Iris pigment epithelial cell (primary cell): ENCODE results near the gene RBM15B.
"Not testable (repeated sequence)": the region's sequence is repeated elsewhere in the genome, so short reads cannot be mapped to it uniquely, and the experiment has no call there.

Source experiments
- DNase-seq: peaks from one replicate; pipeline ENCODE4 v3.0.0-alpha.2; 2011; ENCODE audit warnings: low read depth

RBM15B gene

DNA sequence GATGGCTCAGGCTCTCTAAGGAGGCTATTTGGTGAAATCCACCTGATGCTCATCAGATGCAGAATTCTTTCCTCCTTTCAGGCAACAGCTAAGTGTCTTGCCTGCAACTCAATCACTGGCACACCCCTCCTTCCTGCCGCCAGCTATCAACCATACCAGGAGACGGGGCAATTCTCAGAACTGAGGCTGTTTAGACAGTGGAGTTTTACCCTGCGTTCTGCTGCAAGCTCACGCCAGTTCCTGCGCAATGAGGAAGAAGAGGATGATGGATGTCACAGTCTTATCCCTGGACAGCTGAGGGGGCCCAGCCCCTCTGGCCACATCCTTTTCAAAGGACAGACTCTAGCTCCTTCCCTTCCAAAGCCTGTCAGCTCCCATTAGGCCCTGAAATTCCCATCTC, 13.0 kb upstream of the RBM15B start:
- DNase-seq: no peak

GRCh38 chr3:51378726-51379125, 12.4 kb upstream of the RBM15B start:
- DNase-seq: no peak

DNA sequence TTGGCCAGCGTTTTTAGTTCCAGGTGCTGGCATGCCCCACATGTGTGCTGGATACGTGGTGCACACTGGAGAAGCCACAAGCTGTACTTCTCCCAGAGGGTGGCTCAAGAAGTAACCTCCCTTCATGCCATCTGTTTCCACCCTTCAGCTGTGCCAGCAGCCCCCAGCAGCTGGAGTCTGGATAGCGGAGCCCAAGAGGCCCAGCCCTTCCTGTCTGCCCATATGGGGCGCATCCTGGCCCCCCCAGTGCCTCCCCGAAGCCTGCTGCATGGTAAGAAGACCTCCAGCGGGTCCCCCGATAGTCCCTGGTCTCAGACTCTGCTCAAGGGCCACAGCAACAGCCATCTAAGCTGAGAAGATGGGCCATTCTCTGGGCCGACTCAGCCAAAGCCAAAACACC, 11.8 kb upstream of the RBM15B start:
- no peak for DNase-seq

GRCh38 chr3:51379746-51380455, 11.2 kb upstream of the RBM15B start:
- no peak for DNase-seq

GRCh38 chr3:51380601-51381332, 10.3 kb upstream of the RBM15B start:
- no peak for DNase-seq

GRCh38 chr3:51381333-51381705, 9.8 kb upstream of the RBM15B start:
- DNase-seq: no peak

DNA sequence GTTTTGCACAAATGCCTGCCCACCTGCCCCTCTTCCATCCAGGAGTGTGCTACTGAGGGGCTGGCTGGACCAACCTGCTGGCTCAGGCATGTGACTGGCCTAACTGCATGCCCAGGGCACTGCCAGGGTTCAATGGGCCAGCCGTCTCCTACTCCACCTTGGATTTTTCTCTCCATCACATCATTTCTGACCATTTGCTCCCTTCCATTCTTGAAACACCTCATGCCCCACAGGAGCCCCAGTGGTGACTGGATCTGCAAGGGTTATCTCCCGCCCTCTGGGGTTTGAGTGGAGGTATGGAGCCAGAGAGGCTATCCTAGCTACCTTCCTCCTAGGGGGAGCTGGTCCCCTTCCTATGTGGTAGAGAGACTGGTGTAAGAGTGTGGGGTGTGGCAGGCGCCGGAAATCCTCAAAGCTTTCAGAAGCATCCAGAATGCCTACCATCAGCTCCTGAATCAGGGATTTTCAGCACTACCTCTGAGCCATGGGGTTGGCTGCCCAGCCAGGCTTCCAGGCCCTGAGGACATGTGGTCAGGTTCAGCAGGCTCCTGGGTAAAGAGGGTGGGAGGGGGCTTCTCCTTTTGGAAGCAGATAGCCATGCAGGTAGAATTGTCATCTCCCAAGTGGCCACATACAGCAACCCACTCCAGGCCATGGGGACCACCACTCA, 8.9 kb upstream of the RBM15B start:
- DNase-seq: no peak

- no peak for DNase-seq
Measured at GRCh38 chr3:51382947-51383578, 8.0 kb upstream of the RBM15B start.

DNA sequence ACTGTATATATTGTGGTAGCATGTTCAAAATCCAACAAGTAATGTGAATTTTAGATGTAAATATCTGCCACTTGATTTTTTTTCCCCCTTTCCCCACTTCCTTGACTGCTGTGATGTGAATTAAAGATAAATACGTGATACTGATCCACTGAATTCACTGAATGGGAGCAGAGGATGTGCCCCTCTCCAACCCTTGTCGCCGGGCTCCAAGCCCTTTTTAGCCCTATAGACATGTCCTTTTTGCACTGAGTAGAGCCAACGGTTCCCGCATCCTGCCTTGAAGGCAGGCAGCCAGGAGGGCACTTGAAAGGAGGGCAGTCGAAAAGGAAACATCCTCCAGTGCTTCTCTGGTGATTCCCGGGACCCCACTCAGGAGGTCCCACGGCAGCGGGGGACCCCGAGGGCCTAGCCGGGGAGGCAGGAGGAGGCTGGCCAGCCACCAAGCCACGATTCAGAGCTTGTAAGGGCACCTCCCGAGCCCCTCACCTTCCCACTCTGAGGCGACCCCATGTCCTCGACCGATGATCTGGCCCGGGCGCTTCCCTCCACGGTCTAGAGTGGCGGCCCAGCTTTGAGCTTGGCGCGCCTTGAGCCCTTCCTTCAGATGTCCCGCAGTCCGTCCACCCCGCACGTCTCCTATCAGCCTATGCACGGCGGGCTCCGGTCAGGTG, 6.9 kb upstream of the RBM15B start:
- DNase-seq: no peak

- DNase-seq: peak; percentile 99
Measured at GRCh38 chr3:51384726-51385473, 6.2 kb upstream of the RBM15B start, which contains the start of gene MANF. MANF (plus strand) TSS chr3:51385291; CDS start chr3:51385343, 52 bp downstream.

DNA sequence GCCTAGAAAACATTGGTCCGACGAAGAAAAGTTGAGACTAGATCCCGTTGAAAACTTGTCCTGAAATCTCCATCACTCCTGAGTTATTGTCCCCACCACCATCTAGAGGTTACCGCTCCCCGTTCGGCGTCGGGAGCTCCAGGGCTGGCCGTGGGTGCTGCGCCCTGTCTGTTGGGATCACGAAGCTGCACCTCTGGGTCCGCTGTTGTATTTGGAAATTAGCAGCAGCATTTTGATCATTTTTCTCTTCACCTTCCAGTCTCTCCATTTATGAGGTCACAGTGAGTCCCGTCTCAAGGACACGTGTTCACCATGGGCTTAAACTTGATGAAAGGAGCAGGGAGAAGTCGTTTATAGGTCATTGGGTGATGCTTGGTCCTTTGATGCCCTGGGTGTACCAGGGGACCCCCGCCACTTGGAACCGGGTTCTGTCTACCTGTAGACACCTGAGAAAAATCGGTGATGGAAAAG, 5.4 kb upstream of the RBM15B start:
- DNase-seq: no peak

- DNase-seq: no peak
Measured at GRCh38 chr3:51386159-51386851, 4.8 kb upstream of the RBM15B start.

DNA sequence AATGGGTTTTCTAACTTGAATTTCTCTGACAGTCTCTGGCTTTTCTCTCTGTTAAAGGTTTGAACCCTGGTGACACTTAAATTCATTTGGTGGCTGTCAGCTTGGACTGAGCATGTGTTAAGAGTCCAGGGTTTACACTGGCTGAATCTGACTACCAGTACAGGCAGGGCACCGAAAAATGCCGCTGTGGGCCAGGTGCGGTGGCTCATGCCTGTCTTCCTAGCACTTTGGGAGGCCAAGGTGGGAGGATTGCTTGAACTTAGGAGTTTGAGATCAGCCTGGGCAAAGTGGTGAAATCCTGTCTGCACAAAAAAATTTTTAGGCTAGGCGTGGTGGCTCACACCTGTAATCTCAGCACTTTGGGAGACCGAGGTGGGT, 4.2 kb upstream of the RBM15B start:
- DNase-seq: no peak

GRCh38 chr3:51387281-51387680, 3.8 kb upstream of the RBM15B start:
- not testable (repeated sequence) for DNase-seq

DNA sequence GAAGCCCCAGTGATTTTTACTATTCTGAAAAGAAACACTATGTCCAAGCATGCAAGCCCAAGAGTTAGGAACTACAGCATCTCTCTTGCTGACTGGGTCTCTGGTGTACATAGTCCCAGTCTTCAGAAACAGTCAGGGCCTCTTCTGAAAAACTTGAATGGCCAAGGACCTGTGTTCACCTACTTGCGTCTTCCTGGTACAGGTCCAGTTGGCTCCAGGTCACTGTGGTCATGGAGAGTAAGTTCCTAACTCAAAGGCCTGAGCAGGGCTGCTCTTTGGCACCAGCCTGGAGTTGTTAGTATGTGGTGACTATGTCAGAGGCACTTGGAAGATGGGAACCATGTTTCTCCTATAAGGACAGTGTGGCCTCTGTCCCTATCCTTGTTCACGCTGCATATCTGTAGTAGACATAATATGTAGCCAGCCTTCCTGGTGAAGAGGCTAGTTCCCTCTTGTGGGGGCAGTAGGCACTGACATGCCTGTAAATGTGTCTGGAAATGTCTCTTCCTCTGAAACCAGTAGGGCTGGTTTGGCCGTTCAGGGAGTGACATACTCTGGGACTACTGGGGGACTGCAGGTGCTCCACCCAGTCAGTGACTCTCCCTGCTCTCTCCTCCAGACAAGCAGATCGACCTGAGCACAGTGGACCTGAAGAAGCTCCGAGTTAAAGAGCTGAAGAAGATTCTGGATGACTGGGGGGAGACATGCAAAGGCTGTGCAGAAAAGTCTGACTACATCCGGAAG, 2.6 kb upstream of the RBM15B start:
- no peak for DNase-seq

DNA sequence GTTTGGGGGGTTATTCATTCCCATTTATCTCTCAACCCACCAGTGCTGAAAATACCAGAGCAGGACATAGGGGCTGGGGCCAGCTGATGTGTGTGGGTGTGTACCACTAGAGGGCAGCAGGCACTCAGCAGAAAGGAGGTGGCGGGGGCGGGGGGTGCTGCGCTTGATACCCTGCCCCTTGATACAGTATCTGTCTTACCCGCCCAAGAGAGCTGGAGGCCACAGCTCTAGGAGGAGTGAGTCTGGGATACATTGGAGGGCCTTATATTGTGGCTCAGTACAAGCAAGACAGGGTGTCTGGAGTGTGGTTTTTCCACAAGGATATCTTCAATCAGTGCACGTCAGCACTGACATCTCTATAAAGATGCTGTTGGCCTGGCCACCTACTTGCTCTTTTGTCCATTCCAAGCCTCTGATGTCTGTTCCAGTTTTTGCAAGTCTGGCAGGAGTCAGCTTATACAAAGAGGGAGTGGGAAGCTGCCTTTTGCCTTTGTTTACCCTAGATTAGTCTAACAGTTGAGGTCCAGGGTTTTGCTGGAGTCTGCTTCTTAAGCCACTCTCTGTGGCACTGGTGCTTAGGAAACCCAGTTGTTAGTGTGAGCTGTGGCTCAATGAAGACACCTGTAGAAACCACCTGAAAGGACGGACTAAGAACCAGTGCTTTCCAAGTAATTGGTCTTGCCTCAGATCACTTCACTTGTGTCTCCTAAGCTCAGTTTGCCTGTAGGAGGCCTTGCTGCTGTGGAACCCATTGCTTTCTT, 1.5 kb upstream of the RBM15B start:
- DNase-seq: peak; percentile 54

GRCh38 chr3:51390246-51391074, 625 bp upstream of the RBM15B start:
- no peak for DNase-seq
